Loucy (cell line): ENCODE measurements around the gene RTBDN.

Experiments used
- H2AFZ ChIP-seq: fragments of 200-600 bp; sonication (generic); 2 replicates; pipeline ENCODE4 v1.6.0; 2016; ENCODE audit warnings: antibody characterized with exemption, mild to moderate bottlenecking, low read length, moderate library complexity
- H3F3A ChIP-seq: fragments of 200-600 bp; 2 replicates; pipeline ENCODE4 v1.6.0; 2016; ENCODE audit warnings: antibody characterized with exemption, low read depth, mild to moderate bottlenecking
- H3K27me3 ChIP-seq: fragments of 200-600 bp; sonication (generic); 2 replicates; pipeline ENCODE4 v1.6.1; 2014; ENCODE audit warnings: low read length, mild to moderate bottlenecking; ENCODE audit not compliant: insufficient read depth, poor library complexity, severe bottlenecking
- H3K36me3 ChIP-seq: fragments of 200-600 bp; sonication (generic); 2 replicates; pipeline ENCODE4 v1.6.1; 2016; ENCODE audit warnings: low read length; ENCODE audit not compliant: insufficient read depth
- H3K4me1 ChIP-seq: fragments of 200-600 bp; sonication (generic); 2 replicates; pipeline ENCODE4 v1.5.1; 2014; ENCODE audit warnings: low read length, mild to moderate bottlenecking; ENCODE audit not compliant: insufficient read depth, poor library complexity, severe bottlenecking
- H3K4me2 ChIP-seq: fragments of 200-600 bp; sonication (generic); 2 replicates; pipeline ENCODE4 v1.6.0; 2014; ENCODE audit warnings: antibody characterized with exemption, low read length, low read depth, mild to moderate bottlenecking; ENCODE audit not compliant: poor library complexity, severe bottlenecking
- H3K4me3 ChIP-seq: fragments of 200-600 bp; sonication (generic); 2 replicates; pipeline ENCODE4 v1.5.1; 2014; ENCODE audit warnings: low read length, mild to moderate bottlenecking, mixed read lengths; ENCODE audit not compliant: poor library complexity, severe bottlenecking
- H3K79me2 ChIP-seq: fragments of 200-600 bp; sonication (generic); 2 replicates; pipeline ENCODE4 v1.6.1; 2014; ENCODE audit warnings: low read length; ENCODE audit not compliant: insufficient read depth
- H3K9ac ChIP-seq: fragments of 200-600 bp; sonication (generic); 2 replicates; pipeline ENCODE4 v1.6.0; 2014; ENCODE audit warnings: mild to moderate bottlenecking, low read depth, low read length, moderate library complexity; ENCODE audit not compliant: poor library complexity, severe bottlenecking
- H3K9me2 ChIP-seq: fragments of 200-600 bp; sonication (generic); replicated peaks from 2 replicates; pipeline ENCODE4 v1.6.1; 2016; ENCODE audit warnings: low read depth, low read length, mixed read lengths
- H3K9me3 ChIP-seq: fragments of 200-600 bp; sonication (generic); 2 replicates; pipeline ENCODE4 v1.6.1; 2014; ENCODE audit warnings: mild to moderate bottlenecking, antibody characterized with exemption, low read length, low read depth; ENCODE audit not compliant: insufficient read depth
- H4K20me1 ChIP-seq: fragments of 200-600 bp; sonication (generic); 2 replicates; pipeline ENCODE4 v1.6.0; 2014; ENCODE audit warnings: antibody characterized with exemption, low read length, mild to moderate bottlenecking; ENCODE audit not compliant: insufficient read depth, poor library complexity, severe bottlenecking
- CTCF ChIP-seq: fragments of 200-600 bp; sonication (generic); conservative IDR thresholded peaks from 2 replicates; pipeline ENCODE4 v1.5.1; 2014; ENCODE audit warnings: mild to moderate bottlenecking, antibody characterized with exemption, low read length
- EZH2phosphoT487 ChIP-seq: fragments of 200-600 bp; IDR thresholded peaks from 2 replicates; pipeline ENCODE4 v1.6.1; 2018; ENCODE audit warnings: antibody characterized with exemption, mild to moderate bottlenecking, moderate library complexity, borderline replicate concordance

The RTBDN gene

GRCh38 chr19:12843328-12843727 is 8.9 kb upstream of the RTBDN start:
- Histone ChIP-seq H2AFZ (no peak overlapping the region), H3K4me1 (peaks cover 10% of the 10 kb centered on the region), H3K9me2 (no peaks in the 10 kb centered on the region), H4K20me1 (peaks cover 33% of the 10 kb centered on the region), H3K4me3 (no peak overlapping the region), H3K27me3 (no peaks in the 10 kb centered on the region), H3K9ac (no peak overlapping the region), H3K36me3 (no peaks in the 10 kb centered on the region), H3K79me2 (peaks cover 28% of the 10 kb centered on the region), H3F3A (no peaks in the 10 kb centered on the region), H3K4me2 (no peak overlapping the region), H3K9me3 (no peaks in the 10 kb centered on the region)
- TF ChIP-seq EZH2phosphoT487: no peak
- no peak for TF ChIP-seq CTCF

GRCh38 chr19:12842511-12842910 is 8.1 kb upstream of the RTBDN start:
- Histone ChIP-seq H3K9me3 (no peaks in the 10 kb centered on the region), H3F3A (no peaks in the 10 kb centered on the region), H4K20me1 (peaks cover 33% of the 10 kb centered on the region), H3K27me3 (no peaks in the 10 kb centered on the region), H3K36me3 (no peaks in the 10 kb centered on the region), H3K9me2 (no peaks in the 10 kb centered on the region), H2AFZ (no peak overlapping the region), H3K9ac (no peak overlapping the region), H3K4me1 (peaks cover 14% of the 10 kb centered on the region), H3K79me2 (peaks cover 28% of the 10 kb centered on the region), H3K4me2 (no peak overlapping the region), H3K4me3 (no peak overlapping the region)
- no peak for TF ChIP-seq CTCF
- TF ChIP-seq EZH2phosphoT487: no peak

- Histone ChIP-seq H3K36me3 (no peaks in the 10 kb centered on the region), H3F3A (no peaks in the 10 kb centered on the region), H3K9me3 (no peaks in the 10 kb centered on the region), H3K79me2 (peaks cover 28% of the 10 kb centered on the region), H3K4me3 (no peak overlapping the region), H3K9ac (no peak overlapping the region), H3K4me2 (peak overlapping the region; percentile 31), H2AFZ (no peak overlapping the region), H3K4me1 (peaks cover 14% of the 10 kb centered on the region), H3K9me2 (no peaks in the 10 kb centered on the region), H4K20me1 (peaks cover 33% of the 10 kb centered on the region), H3K27me3 (no peaks in the 10 kb centered on the region)
- TF ChIP-seq EZH2phosphoT487: no peak
- TF ChIP-seq CTCF: no peak
These were observed 6.7 kb upstream of the RTBDN start for GRCh38 chr19:12841094-12841493.
